Inferior parietal cortex (tissue), 1 donor: Measurements from ENCODE around the gene TRIP11.
"Not testable (repeated sequence)": the region's sequence is repeated elsewhere in the genome, so short reads cannot be mapped to it uniquely, and the experiment has no call there.

Experiments
- DNase-seq: peaks from one replicate; pipeline ENCODE4 v3.0.0-alpha.2; 2016; ENCODE audit errors: extremely low spot score

TRIP11 gene

GRCh38 chr14:92039719-92040430 lies at the start of gene TRIP11:
Gene TRIP11, minus strand, starts transcription at chr14:92040059. Its CDS starts 374 bp downstream, at chr14:92039685.
- DNase-seq = peak; percentile 94

DNA sequence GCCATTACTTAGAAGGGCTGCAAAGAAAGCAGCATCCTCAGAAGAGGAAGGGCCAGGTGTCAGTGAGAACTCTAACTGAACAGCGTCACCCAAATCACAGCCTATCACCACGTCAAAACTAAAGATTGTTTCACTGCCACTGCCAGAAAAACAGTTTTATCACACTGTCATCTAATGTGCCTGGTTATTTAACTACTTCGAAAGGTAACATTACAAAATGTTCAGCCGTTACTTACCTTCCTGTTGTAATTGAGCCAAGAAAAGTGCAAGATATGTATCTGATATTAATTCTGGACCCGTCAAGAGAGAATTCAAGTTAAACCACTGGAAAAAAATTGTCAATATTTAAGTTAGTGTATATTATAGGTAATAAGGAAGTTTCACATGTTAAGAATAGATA lies 48.6 kb upstream of the TRIP11 start:
- DNase-seq = no peak

DNA sequence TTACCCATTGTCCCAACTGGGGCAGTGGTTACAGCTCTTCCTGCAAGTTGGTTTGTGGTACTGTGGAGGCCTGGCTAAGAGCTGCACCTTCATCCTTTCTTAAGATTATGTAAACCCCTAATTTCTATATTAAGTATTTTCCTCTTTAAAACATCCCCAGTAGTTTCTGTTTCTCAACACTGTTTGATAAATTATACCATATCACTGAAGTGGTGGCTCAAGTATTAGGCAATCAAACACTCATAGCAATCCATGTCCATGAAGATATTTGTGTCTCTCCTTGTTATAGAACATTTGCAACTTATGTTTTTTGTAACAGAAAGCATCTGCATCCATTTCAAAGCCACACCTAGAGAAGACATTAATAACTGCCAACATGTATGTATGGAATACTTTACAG lies 34.7 kb upstream of the TRIP11 start:
- DNase-seq = no peak

GRCh38 chr14:92058006-92058917 lies 18.4 kb upstream of the TRIP11 start:
- no peak for DNase-seq

GRCh38 chr14:92049781-92050180 lies 9.9 kb upstream of the TRIP11 start:
- no peak for DNase-seq

- not testable (repeated sequence) for DNase-seq
Observed at GRCh38 chr14:92049221-92049620, 9.4 kb upstream of the TRIP11 start.

- not testable (repeated sequence) for DNase-seq
Observed at GRCh38 chr14:92045904-92046303, 6.0 kb upstream of the TRIP11 start.

DNA sequence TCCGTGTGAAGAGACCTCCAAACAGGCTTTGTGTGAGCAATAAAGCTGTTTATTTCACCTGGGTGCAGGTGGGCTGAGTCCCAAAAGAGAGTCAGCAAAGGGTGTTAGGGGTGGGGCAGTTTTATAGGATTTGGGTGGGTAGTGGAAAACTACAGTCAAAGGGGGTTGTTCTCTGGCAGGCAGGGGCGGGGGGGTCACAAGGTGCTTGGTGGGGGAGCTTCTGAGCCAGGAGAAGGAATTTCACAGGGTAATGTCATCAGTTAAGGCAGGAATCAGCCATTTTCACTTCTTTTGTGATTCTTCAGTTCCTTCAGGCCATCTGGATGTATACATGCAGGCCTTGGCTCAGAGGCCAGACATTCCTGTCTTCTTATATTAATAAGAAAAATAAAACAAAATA lies 1.9 kb upstream of the TRIP11 start:
- not testable (repeated sequence) for DNase-seq

- no peak for DNase-seq
Observed at GRCh38 chr14:92041203-92041602, 1.3 kb upstream of the TRIP11 start.

- peak; percentile 72 for DNase-seq
Observed at GRCh38 chr14:92040431-92041051, 682 bp upstream of the TRIP11 start.

DNA sequence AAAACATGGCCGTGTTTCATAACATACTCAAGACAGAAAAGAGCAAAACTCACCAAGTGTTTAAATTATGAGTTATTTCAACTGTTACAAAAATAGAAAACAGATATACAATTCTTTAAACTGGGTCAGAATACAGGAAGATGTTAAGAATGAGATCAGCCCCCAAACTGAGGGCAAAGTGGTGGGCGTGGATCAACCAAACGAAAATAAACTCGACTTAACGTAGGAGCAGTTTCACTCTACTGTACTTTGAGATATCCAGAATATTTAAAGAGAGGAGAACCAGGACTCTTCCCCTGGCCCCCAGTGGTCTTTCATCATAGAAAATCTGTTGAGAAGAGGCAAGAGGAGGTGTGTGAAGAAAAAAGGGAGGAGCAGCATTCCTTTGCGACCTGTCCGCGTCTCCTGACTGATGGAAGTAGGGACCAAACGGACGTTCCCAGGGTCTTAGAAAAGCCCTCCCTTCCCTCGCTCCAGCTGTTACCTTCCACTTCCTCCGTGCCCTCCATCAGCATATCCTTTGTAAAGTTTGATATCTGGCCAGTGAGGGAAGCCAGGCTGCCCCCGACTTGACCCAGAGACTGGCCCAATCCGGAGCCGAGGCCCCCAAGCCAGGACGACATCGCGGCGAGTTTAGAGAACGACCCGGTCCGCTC lies 668 bp downstream of the TRIP11 start:
- peak; percentile 56 for DNase-seq

DNA sequence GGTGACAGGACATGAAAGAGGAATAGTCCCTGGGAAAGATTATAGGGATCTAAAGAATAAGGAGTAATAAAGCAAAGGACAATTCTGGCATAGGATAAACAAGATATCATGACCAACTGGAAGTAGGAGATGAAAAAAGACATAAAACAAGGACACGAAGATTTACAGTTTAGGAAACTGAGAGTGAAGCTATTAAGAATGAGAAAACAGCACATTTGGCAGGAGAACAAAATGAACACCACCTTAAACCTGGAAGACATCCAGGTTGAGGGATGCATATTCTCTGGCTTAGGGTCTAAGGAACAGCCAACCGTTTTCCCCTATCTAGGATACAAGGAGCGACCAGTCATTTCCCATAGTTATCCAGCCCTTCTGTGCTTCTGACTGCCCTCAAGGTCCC lies 1.9 kb downstream of the TRIP11 start:
- no peak for DNase-seq

- no peak for DNase-seq
Observed at GRCh38 chr14:92035890-92036289, 4.0 kb downstream of the TRIP11 start.

- DNase-seq = no peak
Observed at GRCh38 chr14:92033906-92034687, 5.8 kb downstream of the TRIP11 start.

- DNase-seq = no peak
Observed at GRCh38 chr14:92033433-92033832, 6.4 kb downstream of the TRIP11 start.

- no peak for DNase-seq
Observed at GRCh38 chr14:92026548-92027190, 13.2 kb downstream of the TRIP11 start.

DNA sequence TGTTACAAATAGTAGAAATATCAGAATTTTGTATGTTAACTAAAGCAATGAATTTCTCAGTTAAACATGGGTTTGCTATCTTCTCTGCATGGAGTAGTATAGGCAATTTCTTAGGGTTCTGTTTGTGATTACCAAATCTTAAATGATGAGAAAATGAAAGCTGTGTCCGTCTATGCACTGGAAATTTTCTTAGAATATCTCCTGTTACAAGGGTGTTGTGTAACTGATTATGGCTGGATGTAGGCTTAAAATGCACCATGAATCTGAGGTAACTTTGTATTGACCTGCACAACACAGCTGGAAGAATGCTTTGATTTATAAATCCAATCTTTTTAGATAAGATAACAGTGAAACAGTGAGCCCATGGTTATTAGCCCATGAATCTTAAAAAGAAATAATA lies 17.8 kb downstream of the TRIP11 start:
- DNase-seq = no peak

DNA sequence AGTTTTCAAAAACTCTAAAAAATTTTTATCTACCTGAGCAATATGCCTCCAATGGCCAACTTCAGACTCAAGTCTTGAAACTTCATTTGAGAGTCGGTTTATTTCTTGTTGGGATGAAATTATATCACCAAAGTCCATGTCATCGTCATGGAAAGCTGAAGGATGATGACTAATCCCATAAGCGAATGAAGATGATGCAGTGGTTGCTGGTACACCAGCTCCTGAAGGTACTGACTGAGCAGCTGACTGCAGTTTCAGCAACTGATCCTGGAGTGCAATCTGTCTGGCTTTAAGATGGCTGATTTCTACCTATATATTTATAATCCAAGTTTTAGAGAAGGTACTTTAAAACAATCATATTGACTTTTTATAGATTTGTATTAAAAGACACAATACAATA lies 18.3 kb downstream of the TRIP11 start:
- DNase-seq = no peak

GRCh38 chr14:92014040-92014439 lies 25.8 kb downstream of the TRIP11 start:
- DNase-seq = no peak

DNA sequence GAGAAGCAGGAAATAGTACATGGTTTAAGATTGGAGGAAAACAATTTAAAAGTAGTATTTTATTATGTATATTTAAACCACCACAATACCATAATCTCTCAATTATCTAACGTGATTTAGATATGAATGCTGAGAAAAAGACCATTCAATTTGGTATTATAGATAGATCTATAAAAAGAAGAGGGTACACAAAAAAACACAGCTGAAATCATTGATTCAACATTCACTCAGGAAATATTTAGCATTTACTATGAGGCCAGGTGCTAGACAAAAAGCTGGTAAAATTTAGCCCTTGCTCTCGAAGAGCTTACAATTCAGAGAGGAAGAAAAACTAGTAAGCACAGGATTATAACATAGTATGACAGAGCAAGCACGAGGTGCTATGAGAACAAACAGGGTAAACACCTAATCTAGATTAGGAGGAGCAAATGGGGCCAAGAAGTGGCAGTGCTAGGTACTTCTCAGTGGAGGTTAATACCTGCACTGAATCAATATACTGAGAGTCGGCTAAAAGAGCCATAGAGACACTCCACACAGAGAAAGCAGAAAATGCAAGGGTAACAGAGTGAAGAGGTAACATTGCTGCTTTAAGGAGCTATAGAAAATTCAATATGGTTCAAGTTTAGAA lies 27.6 kb downstream of the TRIP11 start:
- DNase-seq = no peak
